HepG2 (cell line): ENCODE results near the gene MSI2. TPM values are rescaled to one million over a fixed set of nuclear protein-coding genes. Genes with fewer than 3 reads are reported as not detected.

Experiments
- ATAC-seq: fragments of 200-7000 bp; cut with Tn5 transposase; 3 replicates; pipeline ENCODE4 v1.9.1; 2020; ENCODE audit warnings: mild to moderate bottlenecking, moderate library complexity
- BruUV-seq: library from RNA; stranded (reverse); fragments of 400-500 nt; replicated peaks from 2 replicates; lab custom pipeline; 2021; lab: Mats Ljungman, UMichigan
- CTCF ChIA-PET: fragments of 300-600 bp; formaldehyde crosslinking; extraction: SDS; loops from one replicate; lab custom pipeline; 2021; ENCODE audit warnings: low total read pairs, inconsistent platforms, low intra/inter-chr PET ratio; lab: Yijun Ruan, JAX
- POLR2A ChIA-PET: fragments of 350-600 bp; sonication (Branson Sonifier 250); formaldehyde crosslinking; loops from one replicate; lab custom pipeline; 2020; ENCODE audit warnings: antibody characterized with exemption, inconsistent platforms; lab: Yijun Ruan, JAX
- DNase-seq: peaks from one replicate; pipeline ENCODE4 v3.0.0-alpha.2; 2015; ENCODE audit warnings: low spot score
- FAIRE-seq: peaks from 3 replicates; lab custom pipeline; 2011; peaks lifted over from hg19 to GRCh38; lab: Jason Lieb, UNC
- H2AFZ ChIP-seq: one replicate; pipeline ENCODE4 v1.6.1; 2011; ENCODE audit warnings: low read length, inconsistent platforms
- H3K27ac ChIP-seq: fragments of 300-600 bp; 3 replicates; pipeline ENCODE4 v1.8.0; 2011; ENCODE audit warnings: mixed run types, mild to moderate bottlenecking, mixed read lengths, low read length, inconsistent platforms; ENCODE audit not compliant: insufficient read depth; ENCODE audit errors: extremely low read length
- H3K27me3 ChIP-seq, 2 experiments: fragments of 200-600 bp in 1 of 2; 2 replicates in 1 of 2; 3 replicates in 1 of 2; pipeline versions ENCODE4 v1.6.0 to v1.8.0; 2011; ENCODE audit warnings: low read length in 2 of 2, mild to moderate bottlenecking in 2 of 2, moderate library complexity in 2 of 2, inconsistent platforms in 1 of 2; ENCODE audit not compliant: insufficient read depth in 2 of 2, control insufficient read depth in 1 of 2
- H3K36me3 ChIP-seq, 2 experiments: fragments of 200-600 bp in 1 of 2; replicated peaks in 1 of 2; 2 replicates in 1 of 2; 3 replicates in 1 of 2; pipeline versions ENCODE4 v1.5.1 to v1.8.0; 2011; ENCODE audit warnings: low read length in 2 of 2, inconsistent platforms in 1 of 2; ENCODE audit not compliant: insufficient read depth in 2 of 2, control insufficient read depth in 1 of 2
- H3K4me1 ChIP-seq: 2 replicates; pipeline ENCODE4 v1.5.1; 2012; ENCODE audit warnings: low read length, inconsistent platforms; ENCODE audit not compliant: insufficient read depth
- H3K4me2 ChIP-seq: 2 replicates; pipeline ENCODE4 v1.6.0; 2011; ENCODE audit warnings: low read depth, low read length, inconsistent platforms
- H3K4me3 ChIP-seq, 3 experiments: fragments of 200-600 bp in 1 of 3; sonication (generic), shearing (Covaris generic) in 1 of 3; replicated peaks in 1 of 3; 2 replicates each; pipeline ENCODE4 v1.5.1; 2011 to 2016; ENCODE audit warnings: low read length in 3 of 3, inconsistent platforms in 2 of 3, low read depth in 2 of 3, mild to moderate bottlenecking in 2 of 3, control low read depth in 1 of 3, mixed read lengths in 1 of 3; ENCODE audit not compliant: insufficient read depth in 1 of 3
- H3K79me2 ChIP-seq: one replicate; pipeline ENCODE4 v1.6.1; 2011; ENCODE audit warnings: low read length, inconsistent platforms; ENCODE audit not compliant: insufficient read depth
- H3K9ac ChIP-seq: 2 replicates; pipeline ENCODE4 v1.6.0; 2011; ENCODE audit warnings: mild to moderate bottlenecking, low read depth, low read length, inconsistent platforms; ENCODE audit not compliant: insufficient read depth
- H3K9me3 ChIP-seq: 2 replicates; pipeline ENCODE4 v1.5.1; 2012; ENCODE audit warnings: mild to moderate bottlenecking, low read length
- H4K20me1 ChIP-seq: 2 replicates; pipeline ENCODE4 v1.6.0; 2011; ENCODE audit warnings: inconsistent platforms, mild to moderate bottlenecking, low read length, moderate library complexity; ENCODE audit not compliant: insufficient read depth
- BORCS8-MEF2B ChIP-seq: sonication (generic); formaldehyde crosslinking; IDR thresholded peaks from 2 replicates; pipeline ENCODE4 v1.8.0; 2022; ENCODE audit warnings: mild to moderate bottlenecking, missing genetic modification reagents
- HDAC2 ChIP-seq: sonication (generic); formaldehyde crosslinking; IDR thresholded peaks from 2 replicates; pipeline ENCODE4 v1.4.0; 2020; ENCODE audit warnings: missing genetic modification reagents
- NR3C1 ChIP-seq: sonication (generic); formaldehyde crosslinking; IDR thresholded peaks from 2 replicates; pipeline ENCODE4 v1.4.0; 2020; ENCODE audit warnings: missing genetic modification reagents
- POLR2AphosphoS5 ChIP-seq: IDR thresholded peaks from 2 replicates; pipeline ENCODE4 v1.6.1; 2012; ENCODE audit warnings: low read depth, low read length
- SOX6 ChIP-seq, 2 experiments: fragments of 450-650 bp in 1 of 2; sonication (generic) in 1 of 2; formaldehyde crosslinking in 1 of 2; IDR thresholded peaks; 2 replicates each; pipeline versions ENCODE4 v1.4.0 to v1.6.1; 2017 to 2020; ENCODE audit warnings: antibody characterized with exemption in 1 of 2, mild to moderate bottlenecking in 1 of 2, missing genetic modification reagents in 1 of 2
- ZBTB1 ChIP-seq: sonication (generic); formaldehyde crosslinking; IDR thresholded peaks from 2 replicates; pipeline ENCODE4 v1.4.0; 2020; ENCODE audit warnings: missing genetic modification reagents, borderline replicate concordance
- ZFP91 ChIP-seq: sonication (generic); formaldehyde crosslinking; IDR thresholded peaks from 2 replicates; pipeline ENCODE4 v1.9.0; 2022; ENCODE audit warnings: missing genetic modification reagents, mild to moderate bottlenecking, borderline replicate concordance
- ZNF160 ChIP-seq: sonication (generic); formaldehyde crosslinking; IDR thresholded peaks from 2 replicates; pipeline ENCODE4 v1.8.0; 2022; ENCODE audit warnings: mild to moderate bottlenecking, inconsistent platforms, missing genetic modification reagents
- ZNF501 ChIP-seq: sonication (generic); formaldehyde crosslinking; IDR thresholded peaks from 2 replicates; pipeline ENCODE4 v1.5.1; 2020; ENCODE audit warnings: mild to moderate bottlenecking, moderate library complexity, missing genetic modification reagents
- ZNF770 ChIP-seq: sonication (generic); formaldehyde crosslinking; IDR thresholded peaks from 2 replicates; pipeline ENCODE4 v1.5.0; 2020; ENCODE audit warnings: mild to moderate bottlenecking, missing genetic modification reagents
- WGBS: methylation state at CpG from one replicate; pipeline ENCODE4 v1.1.6; 2017; ENCODE audit warnings: low lambda C conversion rate; 5-methylcytosine and 5-hydroxymethylcytosine counted together
- in situ Hi-C: cut with HindIII; loops from 2 replicates; pipeline ENCODE4 v1.10.0; 2017; ENCODE audit warnings: low pct_unique_long_range_greater_than_20kb; ENCODE audit not compliant: extremely low pct_ligation_motif_present
- intact Hi-C: fragments of 100-400 bp; cut with micrococcal nuclease; formaldehyde crosslinking; loops from one replicate; pipeline ENCODE4 v1.10.0; 2022; ENCODE audit not compliant: unreplicated experiment
- polyA plus RNA-seq, 8 experiments: library from polyadenylated mRNA; depleted of rRNA in 3 of 8; stranded (reverse) in 7 of 8; unstranded in 1 of 8; fragments of >200 nt; fragmentation: Illumina TruSeq in 4 of 8; extraction: Trizol in 4 of 8; gene quantifications; 2 replicates each; pipeline versions ENCODE4 v1.2.1 to v1.2.3, GENCODE V29; 2011 to 2016; ENCODE audit warnings: low read depth in 4 of 8, missing spikeins in 1 of 8, mixed read lengths in 1 of 8; ENCODE audit not compliant: insufficient read depth in 1 of 8
- total RNA-seq, 5 experiments: library from RNA; depleted of rRNA; stranded (reverse); fragments of >200 nt; fragmentation: Illumina TruSeq; extraction: Trizol; gene quantifications; 2 replicates each; pipeline ENCODE4 v1.2.3, GENCODE V29; 2016; ENCODE audit warnings: low read depth in 1 of 5

Gene MSI2
- total and polyA plus RNA-seq, 2 of the 13 experiments (the other 11 are each of a cell fraction or from before 2014, with no cell fraction given), result 77.5 to 78.4 TPM

DNA sequence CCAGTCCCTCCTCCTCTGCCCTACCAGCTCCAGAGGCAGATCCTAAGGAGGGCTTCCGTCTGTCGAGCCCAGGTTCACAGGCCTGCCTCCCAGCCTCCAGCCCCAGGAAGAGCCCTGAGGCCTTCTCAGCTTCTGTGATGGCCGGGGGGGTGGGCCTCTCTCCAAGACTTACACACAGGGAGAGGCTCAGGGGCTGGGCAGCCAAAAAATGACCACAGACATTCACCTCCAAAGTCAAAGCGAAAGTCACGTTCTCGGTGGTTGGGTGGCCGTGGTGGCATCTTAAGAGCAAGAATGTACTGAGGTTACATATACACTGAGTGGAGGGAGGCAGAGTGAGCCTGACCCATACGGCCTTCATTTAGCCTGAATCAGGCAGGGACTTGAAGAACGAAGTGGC lies 369.6 kb downstream of the MSI2 start:
- no peak for ATAC-seq
- 96% methylated on average over 8 of the region's 9 CpGs for WGBS
- Histone ChIP-seq H3K4me2 (no peak overlapping the region), H3K36me3 (peaks cover 35 to 66% of the 10 kb centered on the region in 2 experiments), H3K4me3 (no peak overlapping the region), H3K27me3 (no peaks in the 10 kb centered on the region), H3K27ac (peak overlapping the region; percentile 4), H3K9ac (no peak overlapping the region), H3K4me1 (peaks cover 17% of the 10 kb centered on the region), H4K20me1 (no peaks in the 10 kb centered on the region; the same call in 1 of the 2 replicates), H3K79me2 (no peaks in the 10 kb centered on the region), H2AFZ (no peak overlapping the region), H3K9me3 (no peaks in the 10 kb centered on the region)
- FAIRE-seq, result no peak
- in situ Hi-C loops (no loop called here), intact Hi-C loops (no loop called here)
- no peak for TF ChIP-seq ZNF770 (CRISPR knock-in tag)
- TF ChIP-seq ZBTB1 (CRISPR knock-in tag), result no peak
- TF ChIP-seq ZNF501 (CRISPR knock-in tag), result 0 out of 2 replicates have a peak, but pooled peaks have one; percentile 34
- no peak for TF ChIP-seq POLR2AphosphoS5
- TF ChIP-seq SOX6 (IDR thresholded peaks at IDR 0.05), result no peak
- TF ChIP-seq SOX6 (CRISPR knock-in tag; IDR thresholded peaks at IDR 0.05), result no peak
- TF ChIP-seq ZFP91 (CRISPR knock-in tag), result peak; percentile 1; the same call in 1 of the 2 replicates
- no peak for TF ChIP-seq NR3C1
- TF ChIP-seq BORCS8-MEF2B (CRISPR knock-in tag), result no peak
- no peak for TF ChIP-seq HDAC2
- TF ChIP-seq ZNF160 (CRISPR knock-in tag), result no peak
- no TSS peak for BruUV-seq
- DNase-seq, result no peak
- POLR2A ChIA-PET, result no interaction called here
- CTCF ChIA-PET, result no interaction called here
